ENCODE measurements around the gene INF2. TPM values are rescaled to one million over a fixed set of nuclear protein-coding genes. Genes with fewer than 3 reads are reported as not detected.

The INF2 gene
- polyA plus RNA-seq, 1 donor (not counting 4 experiments of a cell fraction or from before 2014, with no cell fraction given): 22.6 TPM

- Histone ChIP-seq H3K27ac (ENCODE audit: control insufficient read depth, insufficient read depth, low read length) (no peak overlapping the region), H3K9me3 (ENCODE audit: control insufficient read depth, low read depth, low read length) (peaks cover 3% of the 10 kb centered on the region), H3K9ac (ENCODE audit: control insufficient read depth, extremely low read depth, insufficient read depth, low read length) (no peak overlapping the region), H3K36me3 (ENCODE audit: control insufficient read depth in 2 of 2, extremely low read depth in 1 of 2, insufficient read depth in 2 of 2, low read length in 2 of 2) (no peaks in the 10 kb centered on the region), H3K4me1 (ENCODE audit: control insufficient read depth, extremely low read depth, insufficient read depth, low read length) (no peaks in the 10 kb centered on the region), H3K9me1 (ENCODE audit: control insufficient read depth, extremely low read depth, insufficient read depth, low read length) (no peaks in the 10 kb centered on the region), H3K4me3 (ENCODE audit: control insufficient read depth in 2 of 3, extremely low read depth in 1 of 3, insufficient read depth in 2 of 3, low read depth in 1 of 3, low read length in 3 of 3) (no peak overlapping the region), H3K79me2 (ENCODE audit: control insufficient read depth, insufficient read depth, low read length) (no peaks in the 10 kb centered on the region), H3K27me3 (ENCODE audit: control insufficient read depth, extremely low read depth, insufficient read depth, low read length) (peaks cover 30% of the 10 kb centered on the region), H4K20me1 (ENCODE audit: control insufficient read depth, extremely low read depth, insufficient read depth, low read length) (no peaks in the 10 kb centered on the region), H3K4me2 (ENCODE audit: control insufficient read depth, extremely low read depth, insufficient read depth, low read depth, low read length) (no peak overlapping the region), H2AFZ (ENCODE audit: control insufficient read depth, low read length) (no peak overlapping the region)
- FAIRE-seq (no peak), DNase-seq (ENCODE audit: low read depth, low spot score) (no peak)
- dilution Hi-C loops (cut with MboI; ENCODE audit: extremely low pct_ligation_motif_present, low sequenced_read_pairs): no loop called here
- no peak for TF ChIP-seq CTCF (optimal IDR thresholded peaks at IDR 0.05 in 1 of 3, IDR thresholded peaks at IDR 0.05 in 1 of 3, conservative IDR thresholded peaks at IDR 0.05 in 1 of 3; ENCODE audit: extremely low read depth in 1 of 3, insufficient read depth in 2 of 3, low read length in 3 of 3)
- no peak for TF ChIP-seq EZH2 (IDR thresholded peaks at IDR 0.05; ENCODE audit: low read length)
These were observed 31.7 kb upstream of the INF2 start for GRCh38 chr14:104657563-104658324.

DNA sequence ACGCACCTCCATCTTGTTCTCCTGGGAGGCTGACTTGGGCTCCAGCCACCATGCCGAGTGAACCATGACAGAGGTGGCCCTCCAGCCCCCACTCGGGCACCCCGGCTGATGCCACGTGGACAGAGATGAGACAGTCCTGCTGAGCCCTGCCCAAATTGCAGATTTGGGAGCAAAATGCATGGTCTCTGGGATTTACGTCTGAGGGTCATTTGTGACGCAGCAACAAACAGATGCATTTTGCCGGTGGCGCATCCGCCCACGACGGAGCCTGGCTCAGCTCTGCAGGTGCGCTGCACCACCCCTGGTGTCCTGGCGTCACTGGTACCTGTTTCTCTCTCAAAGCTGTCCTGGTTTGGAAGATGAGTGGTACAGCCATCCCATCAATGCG, 31.1 kb upstream of the INF2 start:
- H3K36me3 ChIP-seq (ENCODE audit: control insufficient read depth in 2 of 2, extremely low read depth in 1 of 2, insufficient read depth in 2 of 2, low read length in 2 of 2): no peaks in the 10 kb centered on the region
- DNase-seq (ENCODE audit: low read depth, low spot score) (no peak), FAIRE-seq (no peak)
- H3K9me3 ChIP-seq (ENCODE audit: control insufficient read depth, low read depth, low read length): peaks cover 3% of the 10 kb centered on the region
- no peaks in the 10 kb centered on the region for H3K9me1 ChIP-seq (ENCODE audit: control insufficient read depth, extremely low read depth, insufficient read depth, low read length)
- no peak overlapping the region for H3K9ac ChIP-seq (ENCODE audit: control insufficient read depth, extremely low read depth, insufficient read depth, low read length)
- H3K27ac ChIP-seq (ENCODE audit: control insufficient read depth, insufficient read depth, low read length): no peak overlapping the region
- no peak overlapping the region for H2AFZ ChIP-seq (ENCODE audit: control insufficient read depth, low read length)
- no peak for TF ChIP-seq EZH2 (IDR thresholded peaks at IDR 0.05; ENCODE audit: low read length)
- no peak for TF ChIP-seq CTCF (optimal IDR thresholded peaks at IDR 0.05 in 1 of 3, IDR thresholded peaks at IDR 0.05 in 1 of 3, conservative IDR thresholded peaks at IDR 0.05 in 1 of 3; ENCODE audit: extremely low read depth in 1 of 3, insufficient read depth in 2 of 3, low read length in 3 of 3)
- H3K4me3 ChIP-seq (ENCODE audit: control insufficient read depth in 2 of 3, extremely low read depth in 1 of 3, insufficient read depth in 2 of 3, low read depth in 1 of 3, low read length in 3 of 3): no peak overlapping the region
- H3K79me2 ChIP-seq (ENCODE audit: control insufficient read depth, insufficient read depth, low read length): no peaks in the 10 kb centered on the region
- H3K4me1 ChIP-seq (ENCODE audit: control insufficient read depth, extremely low read depth, insufficient read depth, low read length): no peaks in the 10 kb centered on the region
- dilution Hi-C loops (cut with MboI; ENCODE audit: extremely low pct_ligation_motif_present, low sequenced_read_pairs): no loop called here
- H3K27me3 ChIP-seq (ENCODE audit: control insufficient read depth, extremely low read depth, insufficient read depth, low read length): peaks cover 30% of the 10 kb centered on the region
- no peaks in the 10 kb centered on the region for H4K20me1 ChIP-seq (ENCODE audit: control insufficient read depth, extremely low read depth, insufficient read depth, low read length)
- no peak overlapping the region for H3K4me2 ChIP-seq (ENCODE audit: control insufficient read depth, extremely low read depth, insufficient read depth, low read depth, low read length)

Measured in keratinocyte (primary cell).